ENCODE data around the gene MED12L. TPM values are rescaled to one million over a fixed set of nuclear protein-coding genes. Genes with fewer than 3 reads are reported as not detected.

The MED12L gene
- total and polyA plus RNA-seq, 9 donors, result 0.15 to 2.4 (median 0.75) TPM

DNA sequence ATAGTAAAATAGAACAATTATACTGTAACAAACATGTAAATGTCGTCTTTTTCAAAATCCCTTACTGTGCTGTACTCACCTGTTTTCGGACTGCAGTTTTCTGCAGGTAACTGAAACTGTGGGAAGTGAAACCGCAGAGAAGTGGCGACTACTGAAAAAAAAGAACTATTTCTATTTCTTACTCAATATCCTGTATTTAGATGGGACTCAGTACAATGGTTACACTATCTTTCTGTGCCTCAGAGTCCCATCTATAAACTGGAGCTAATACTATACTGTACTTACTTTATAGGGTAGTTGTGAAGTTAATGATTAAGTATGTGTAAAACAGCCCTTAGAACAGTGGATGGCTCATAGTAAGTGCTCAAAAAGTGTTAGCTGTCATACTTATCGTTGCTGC is 313.4 kb downstream of the MED12L start:
- WGBS, 3 donors, result 83 to 94% (median 92%) methylated on average over 5 of the region's 5 CpGs
- intact Hi-C loops (cut with DNase I), result no loop called here
- Histone ChIP-seq H3K36me3 (no peaks in the 10 kb centered on the region), H3K27me3 (no peaks in the 10 kb centered on the region), H3K27ac (no peak overlapping the region), H3K4me1 (ENCODE audit: insufficient read depth) (no peaks in the 10 kb centered on the region), H3K4me3 (no peak overlapping the region), H3K9me3 (no peaks in the 10 kb centered on the region)
- no peak for DNase-seq
- TF ChIP-seq CTCF (IDR thresholded peaks at IDR 0.05) (no peak), POLR2A (IDR thresholded peaks at IDR 0.05) (no peak), EP300 (IDR thresholded peaks at IDR 0.05) (no peak)

DNA sequence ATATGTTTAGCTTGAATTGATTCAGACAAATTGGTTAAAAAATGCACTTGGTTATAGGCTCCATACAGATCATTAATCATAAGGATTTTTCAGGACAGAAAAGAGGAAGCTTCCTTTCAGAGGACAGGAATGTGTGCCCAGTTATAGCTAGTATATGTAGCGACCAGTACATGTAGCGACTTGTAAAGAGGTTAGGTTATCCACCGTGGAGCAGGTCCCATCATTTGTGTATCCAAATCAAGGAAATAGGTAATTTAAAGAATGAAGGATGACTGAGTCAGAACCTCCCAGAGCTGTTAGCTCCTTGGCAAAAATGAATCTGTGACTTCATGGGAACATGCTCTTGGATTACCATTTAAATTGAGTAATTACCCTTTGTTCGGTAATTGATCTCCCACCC is 314.9 kb downstream of the MED12L start:
- H3K27me3 ChIP-seq, result no peaks in the 10 kb centered on the region
- no peaks in the 10 kb centered on the region for H3K36me3 ChIP-seq
- H3K9me3 ChIP-seq, result no peaks in the 10 kb centered on the region
- no peak for DNase-seq
- H3K4me3 ChIP-seq, result no peak overlapping the region
- no peaks in the 10 kb centered on the region for H3K4me1 ChIP-seq (ENCODE audit: insufficient read depth)
- TF ChIP-seq EP300 (IDR thresholded peaks at IDR 0.05) (no peak), CTCF (IDR thresholded peaks at IDR 0.05) (no peak), POLR2A (IDR thresholded peaks at IDR 0.05) (no peak)
- intact Hi-C loops (cut with DNase I), result no loop called here
- WGBS, 3 donors, result 91 to 96% (median 95%) methylated on average over 4 of the region's 4 CpGs
- no peak overlapping the region for H3K27ac ChIP-seq

DNA sequence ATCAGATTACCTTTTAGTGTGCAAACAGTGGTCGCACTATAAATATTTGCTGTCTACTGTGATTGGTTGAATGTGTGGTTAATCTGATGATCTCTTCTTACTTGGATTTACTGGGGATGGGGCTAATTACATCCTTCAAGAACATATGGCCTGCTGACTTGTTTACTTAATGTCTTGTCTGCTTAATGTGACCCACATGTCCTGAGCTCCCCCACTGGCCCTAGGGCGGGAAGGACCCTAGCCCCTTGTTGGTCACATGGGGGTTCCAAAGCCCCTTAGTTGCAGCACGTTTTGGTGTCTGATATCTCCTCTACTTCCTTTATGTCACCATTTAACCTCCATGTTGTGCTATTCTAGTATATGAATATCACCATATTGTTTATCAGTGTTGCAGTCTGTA is 316.9 kb downstream of the MED12L start:
- no peaks in the 10 kb centered on the region for H3K27me3 ChIP-seq
- no peak for DNase-seq
- TF ChIP-seq POLR2A (IDR thresholded peaks at IDR 0.05) (no peak), CTCF (IDR thresholded peaks at IDR 0.05) (no peak), EP300 (IDR thresholded peaks at IDR 0.05) (no peak)
- no peaks in the 10 kb centered on the region for H3K4me1 ChIP-seq (ENCODE audit: insufficient read depth)
- intact Hi-C loops (cut with DNase I), result no loop called here
- no peaks in the 10 kb centered on the region for H3K36me3 ChIP-seq
- no peak overlapping the region for H3K27ac ChIP-seq
- 73 to 84% (median 78%) methylated on average over 3 of the region's 3 CpGs for WGBS, 3 donors
- no peaks in the 10 kb centered on the region for H3K9me3 ChIP-seq
- no peak overlapping the region for H3K4me3 ChIP-seq

GRCh38 chr3:151403246-151403645 is 317.8 kb downstream of the MED12L start:
- TF ChIP-seq POLR2A (IDR thresholded peaks at IDR 0.05) (no peak), EP300 (IDR thresholded peaks at IDR 0.05) (no peak), CTCF (IDR thresholded peaks at IDR 0.05) (no peak)
- no peak overlapping the region for H3K4me3 ChIP-seq
- H3K27me3 ChIP-seq, result no peaks in the 10 kb centered on the region
- intact Hi-C loops (cut with DNase I), result no loop called here
- no peaks in the 10 kb centered on the region for H3K36me3 ChIP-seq
- H3K4me1 ChIP-seq (ENCODE audit: insufficient read depth), result no peaks in the 10 kb centered on the region
- H3K27ac ChIP-seq, result no peak overlapping the region
- no peak for DNase-seq
- no peaks in the 10 kb centered on the region for H3K9me3 ChIP-seq
- WGBS, 3 donors, result 43 to 64% (median 56%) methylated on average over 2 of the region's 2 CpGs

DNA sequence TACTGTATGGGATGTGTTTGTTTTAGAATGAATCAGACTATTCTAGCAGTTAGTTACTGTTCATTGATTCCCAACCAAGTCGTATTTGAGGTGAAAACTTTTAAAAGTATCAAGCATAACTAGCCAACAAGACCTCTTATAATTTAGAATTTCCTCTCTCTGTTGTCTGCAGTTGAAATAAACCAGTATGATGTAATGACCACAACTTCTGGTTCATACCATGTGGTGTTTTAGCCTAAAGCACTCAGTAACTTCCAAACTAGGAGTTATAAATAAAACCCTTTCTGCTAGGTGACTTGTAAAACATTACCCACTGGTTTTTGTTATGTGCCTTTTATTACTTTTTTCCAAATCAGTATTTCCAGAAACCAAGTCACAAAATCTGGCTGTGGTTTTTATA is 318.9 kb downstream of the MED12L start:
- Histone ChIP-seq H3K27ac (no peak overlapping the region), H3K36me3 (no peaks in the 10 kb centered on the region), H3K4me3 (no peak overlapping the region), H3K27me3 (no peaks in the 10 kb centered on the region), H3K4me1 (ENCODE audit: insufficient read depth) (no peaks in the 10 kb centered on the region), H3K9me3 (no peaks in the 10 kb centered on the region)
- DNase-seq, result no peak
- intact Hi-C loops (cut with DNase I), result no loop called here
- no peak for TF ChIP-seq CTCF (IDR thresholded peaks at IDR 0.05)
- TF ChIP-seq POLR2A (IDR thresholded peaks at IDR 0.05), result no peak
- TF ChIP-seq EP300 (IDR thresholded peaks at IDR 0.05), result no peak
- 63 to 81% (median 77%) methylated on average over 1 of the region's 1 CpG for WGBS, 3 donors

Measured in ovary (tissue), 9 donors.